ENCODE results near the gene TMEM130.
"Not testable (repeated sequence)": the region's sequence is repeated elsewhere in the genome, so short reads cannot be mapped to it uniquely, and the experiment has no call there.

DNA sequence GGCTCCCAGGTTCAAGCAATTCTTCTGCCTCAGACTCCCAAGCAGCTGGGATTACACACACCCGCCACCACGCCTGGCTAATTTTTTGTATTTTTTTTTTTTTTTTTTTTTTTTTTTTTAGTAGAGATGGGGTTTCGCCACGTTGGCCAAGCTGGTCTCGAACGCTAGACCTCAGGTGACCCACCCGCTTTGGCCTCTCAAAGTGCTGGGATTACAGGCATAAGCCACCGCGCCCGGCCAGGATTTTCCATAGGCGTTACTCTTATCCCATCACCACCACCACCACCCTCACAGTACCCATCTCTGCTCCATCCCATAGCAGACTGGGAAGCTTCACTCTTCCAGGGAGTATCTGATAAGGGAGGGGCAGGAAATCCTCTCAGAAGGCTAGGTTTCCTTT lies 3.8 kb upstream of the TMEM130 start:
- TF ChIP-seq, protein P1, sequence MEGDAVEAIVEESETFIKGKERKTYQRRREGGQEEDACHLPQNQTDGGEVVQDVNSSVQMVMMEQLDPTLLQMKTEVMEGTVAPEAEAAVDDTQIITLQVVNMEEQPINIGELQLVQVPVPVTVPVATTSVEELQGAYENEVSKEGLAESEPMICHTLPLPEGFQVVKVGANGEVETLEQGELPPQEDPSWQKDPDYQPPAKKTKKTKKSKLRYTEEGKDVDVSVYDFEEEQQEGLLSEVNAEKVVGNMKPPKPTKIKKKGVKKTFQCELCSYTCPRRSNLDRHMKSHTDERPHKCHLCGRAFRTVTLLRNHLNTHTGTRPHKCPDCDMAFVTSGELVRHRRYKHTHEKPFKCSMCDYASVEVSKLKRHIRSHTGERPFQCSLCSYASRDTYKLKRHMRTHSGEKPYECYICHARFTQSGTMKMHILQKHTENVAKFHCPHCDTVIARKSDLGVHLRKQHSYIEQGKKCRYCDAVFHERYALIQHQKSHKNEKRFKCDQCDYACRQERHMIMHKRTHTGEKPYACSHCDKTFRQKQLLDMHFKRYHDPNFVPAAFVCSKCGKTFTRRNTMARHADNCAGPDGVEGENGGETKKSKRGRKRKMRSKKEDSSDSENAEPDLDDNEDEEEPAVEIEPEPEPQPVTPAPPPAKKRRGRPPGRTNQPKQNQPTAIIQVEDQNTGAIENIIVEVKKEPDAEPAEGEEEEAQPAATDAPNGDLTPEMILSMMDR (conservative IDR thresholded peaks at IDR 0.05) = not testable (repeated sequence)
- not testable (repeated sequence) for TF ChIP-seq ZFX (IDR thresholded peaks at IDR 0.05)

Data from C4-2B (cell line).